Natural killer cell (primary cell): ENCODE results near the gene SPRTN. TPM values are rescaled to one million over a fixed set of nuclear protein-coding genes. Genes with fewer than 3 reads are reported as not detected.

Experiments used
- ATAC-seq, 3 donors: fragments of 150-1000 bp in 2 of 3; fragments of 200-7000 bp in 1 of 3; cut with Tn5 transposase; 1 replicate in 1 of 3; 2 replicates in 2 of 3; pipeline ENCODE4 v1.10.0; 2021; ENCODE audit warnings: mild to moderate bottlenecking in 2 of 3, moderate library complexity in 2 of 3
- DNase-seq, 2 donors: peaks; one replicate each; pipeline versions ENCODE4 v3.0.0 to v3.0.0-alpha.2; 2013 to 2021; ENCODE audit warnings: mixed read lengths in 1 of 2
- H3K27ac ChIP-seq: one replicate; pipeline ENCODE4 v1.5.1; 2013; ENCODE audit warnings: mild to moderate bottlenecking, low read length
- H3K27me3 ChIP-seq: one replicate; pipeline ENCODE4 v1.6.1; 2013; ENCODE audit warnings: low read length; ENCODE audit not compliant: control insufficient read depth, insufficient read depth
- H3K36me3 ChIP-seq: one replicate; pipeline ENCODE4 v1.6.1; 2013; ENCODE audit warnings: low read length; ENCODE audit not compliant: control insufficient read depth, insufficient read depth
- H3K4me1 ChIP-seq: one replicate; pipeline ENCODE4 v1.6.1; 2013; ENCODE audit warnings: low read length; ENCODE audit not compliant: control insufficient read depth, insufficient read depth
- H3K4me3 ChIP-seq: one replicate; pipeline ENCODE4 v1.5.1; 2013; ENCODE audit warnings: low read length
- H3K9me3 ChIP-seq: one replicate; pipeline ENCODE4 v1.6.1; 2013; ENCODE audit warnings: low read length; ENCODE audit not compliant: control insufficient read depth, insufficient read depth
- H3K27ac Mint-ChIP-seq, 2 donors: one replicate each; pipeline ENCODE4 v1.8.0; 2022; ENCODE audit warnings: mild to moderate bottlenecking in 2 of 2, mixed read lengths in 2 of 2, moderate library complexity in 1 of 2
- H3K27me3 Mint-ChIP-seq, 2 donors: one replicate each; pipeline ENCODE4 v1.8.0; 2022; ENCODE audit warnings: low read depth in 2 of 2, mixed read lengths in 2 of 2
- H3K36me3 Mint-ChIP-seq: one replicate; pipeline ENCODE4 v1.8.0; 2022; ENCODE audit warnings: mixed read lengths
- H3K4me1 Mint-ChIP-seq, 2 donors: one replicate each; pipeline ENCODE4 v1.8.0; 2022; ENCODE audit warnings: mixed read lengths in 2 of 2
- H3K4me3 Mint-ChIP-seq: one replicate; pipeline ENCODE4 v1.8.0; 2022; ENCODE audit warnings: mild to moderate bottlenecking, moderate library complexity, mixed read lengths
- H3K9me3 Mint-ChIP-seq, 2 donors: one replicate each; pipeline ENCODE4 v1.8.0; 2022; ENCODE audit warnings: mixed read lengths in 2 of 2
- WGBS: methylation state at CpG from one replicate; pipeline ENCODE4 v1.1.7; 2013; ENCODE audit warnings: missing lambda C conversion rate; ENCODE audit not compliant: insufficient coverage; 5-methylcytosine and 5-hydroxymethylcytosine counted together
- intact Hi-C: fragments of 100-400 bp; cut with micrococcal nuclease; formaldehyde crosslinking; loops from one replicate; pipeline ENCODE4 v1.14.2; 2022
- total RNA-seq, 4 donors: library from RNA; stranded (reverse); fragments of 120-200 nt in 1 of 4; gene quantifications; one replicate each; pipeline versions ENCODE4 v1.2.3 to v1.2.4, GENCODE V29; 2013 to 2022
- TF ChIP-seq, protein P1 (sequence below): fragments of 200-600 bp; IDR thresholded peaks from one replicate; pipeline ENCODE4 v1.8.0; 2022; ENCODE audit warnings: antibody characterized with exemption

Gene SPRTN
- total RNA-seq, 3 donors from 2014 or later (not counting 1 experiment from before 2014, with no cell fraction given): 31.1 to 42.6 (median 36.6) TPM

DNA sequence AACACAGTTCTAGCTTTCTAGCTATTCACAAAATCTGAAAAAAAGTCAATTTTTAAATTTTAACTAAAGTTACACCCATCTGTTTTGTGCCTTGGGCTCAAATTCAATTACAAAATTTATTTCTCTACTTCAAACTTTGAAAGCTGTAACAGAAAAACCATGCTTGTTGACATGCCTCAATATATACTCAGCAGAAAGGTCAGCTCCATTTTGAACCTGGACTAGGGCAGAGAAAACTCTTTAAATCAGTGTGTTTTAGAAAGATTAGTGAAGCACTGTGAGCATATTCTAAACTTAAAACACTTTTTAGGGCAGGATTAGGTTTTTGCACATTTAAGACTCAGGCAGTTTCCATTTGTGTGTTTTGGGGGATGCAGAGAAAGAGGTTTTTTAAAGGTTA, 34.4 kb downstream of the SPRTN start:
- H3K4me3 Mint-ChIP-seq: no peak overlapping the region
- TF ChIP-seq, protein P1, sequence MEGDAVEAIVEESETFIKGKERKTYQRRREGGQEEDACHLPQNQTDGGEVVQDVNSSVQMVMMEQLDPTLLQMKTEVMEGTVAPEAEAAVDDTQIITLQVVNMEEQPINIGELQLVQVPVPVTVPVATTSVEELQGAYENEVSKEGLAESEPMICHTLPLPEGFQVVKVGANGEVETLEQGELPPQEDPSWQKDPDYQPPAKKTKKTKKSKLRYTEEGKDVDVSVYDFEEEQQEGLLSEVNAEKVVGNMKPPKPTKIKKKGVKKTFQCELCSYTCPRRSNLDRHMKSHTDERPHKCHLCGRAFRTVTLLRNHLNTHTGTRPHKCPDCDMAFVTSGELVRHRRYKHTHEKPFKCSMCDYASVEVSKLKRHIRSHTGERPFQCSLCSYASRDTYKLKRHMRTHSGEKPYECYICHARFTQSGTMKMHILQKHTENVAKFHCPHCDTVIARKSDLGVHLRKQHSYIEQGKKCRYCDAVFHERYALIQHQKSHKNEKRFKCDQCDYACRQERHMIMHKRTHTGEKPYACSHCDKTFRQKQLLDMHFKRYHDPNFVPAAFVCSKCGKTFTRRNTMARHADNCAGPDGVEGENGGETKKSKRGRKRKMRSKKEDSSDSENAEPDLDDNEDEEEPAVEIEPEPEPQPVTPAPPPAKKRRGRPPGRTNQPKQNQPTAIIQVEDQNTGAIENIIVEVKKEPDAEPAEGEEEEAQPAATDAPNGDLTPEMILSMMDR: no peak
- peaks cover 16% of the 10 kb centered on the region in 2 donors for H3K4me1 Mint-ChIP-seq
- ATAC-seq (no peak), DNase-seq (no peak)
- no peaks in the 10 kb centered on the region for H3K36me3 Mint-ChIP-seq
- peaks cover 4% of the 10 kb centered on the region for H3K4me1 ChIP-seq
- no peaks in the 10 kb centered on the region for H3K27me3 ChIP-seq
- no peaks in the 10 kb centered on the region for H3K9me3 Mint-ChIP-seq
- no peak overlapping the region for H3K27ac Mint-ChIP-seq
- peaks cover 6% of the 10 kb centered on the region for H3K36me3 ChIP-seq
- H3K4me3 ChIP-seq: no peak overlapping the region
- no peaks in the 10 kb centered on the region for H3K9me3 ChIP-seq
- H3K27ac ChIP-seq: no peak overlapping the region
- intact Hi-C loops: no loop called here
- H3K27me3 Mint-ChIP-seq: no peaks in the 10 kb centered on the region

GRCh38 chr1:231374394-231374793, 36.3 kb downstream of the SPRTN start:
- peaks cover 2% of the 10 kb centered on the region for H3K36me3 ChIP-seq
- H3K4me1 ChIP-seq: peaks cover 4% of the 10 kb centered on the region
- Mint-ChIP-seq H3K4me3 (no peak overlapping the region), H3K27me3 (no peaks in the 10 kb centered on the region), H3K4me1 (peaks cover 28 to 34% of the 10 kb centered on the region in 2 donors), H3K27ac (no peak overlapping the region), H3K9me3 (no peaks in the 10 kb centered on the region), H3K36me3 (no peaks in the 10 kb centered on the region)
- intact Hi-C loops: no loop called here
- no peak overlapping the region for H3K27ac ChIP-seq
- H3K4me3 ChIP-seq: no peak overlapping the region
- TF ChIP-seq, protein P1: no peak
- no peak for DNase-seq
- ATAC-seq: no peak
- no peaks in the 10 kb centered on the region for H3K27me3 ChIP-seq
- 89% methylated on average over 3 of the region's 4 CpGs for WGBS
- no peaks in the 10 kb centered on the region for H3K9me3 ChIP-seq

GRCh38 chr1:231376101-231376500, 38.0 kb downstream of the SPRTN start:
- Mint-ChIP-seq H3K36me3 (no peaks in the 10 kb centered on the region), H3K27ac (no peak overlapping the region), H3K9me3 (no peaks in the 10 kb centered on the region), H3K27me3 (no peaks in the 10 kb centered on the region), H3K4me3 (no peak overlapping the region), H3K4me1 (peaks cover 34 to 36% of the 10 kb centered on the region in 2 donors)
- Histone ChIP-seq H3K9me3 (no peaks in the 10 kb centered on the region), H3K27ac (no peak overlapping the region), H3K4me1 (peaks cover 4% of the 10 kb centered on the region), H3K27me3 (no peaks in the 10 kb centered on the region), H3K36me3 (no peaks in the 10 kb centered on the region), H3K4me3 (no peak overlapping the region)
- 95% methylated on average over 1 of the region's 4 CpGs for WGBS
- TF ChIP-seq, protein P1: no peak
- DNase-seq: no peak
- intact Hi-C loops: no loop called here
- ATAC-seq: no peak

GRCh38 chr1:231376875-231377549, 38.9 kb downstream of the SPRTN start:
- Mint-ChIP-seq H3K27ac (peak overlapping the region in 1 of 2 donors; percentile 56), H3K9me3 (no peaks in the 10 kb centered on the region), H3K4me1 (peaks cover 36 to 38% of the 10 kb centered on the region in 2 donors), H3K4me3 (no peak overlapping the region), H3K36me3 (no peaks in the 10 kb centered on the region), H3K27me3 (no peaks in the 10 kb centered on the region)
- H3K9me3 ChIP-seq: no peaks in the 10 kb centered on the region
- H3K36me3 ChIP-seq: no peaks in the 10 kb centered on the region
- no peak overlapping the region for H3K4me3 ChIP-seq
- peaks cover 4% of the 10 kb centered on the region for H3K4me1 ChIP-seq
- no peak for DNase-seq
- H3K27ac ChIP-seq: no peak overlapping the region
- intact Hi-C loops: no loop called here
- H3K27me3 ChIP-seq: no peaks in the 10 kb centered on the region
- 64% methylated on average over 5 of the region's 5 CpGs for WGBS
- TF ChIP-seq, protein P1: no peak
- ATAC-seq: peak in 1 of 3 donors; percentile 21
